ENCODE results near the gene PPIL6.

Gene PPIL6

GRCh38 chr6:109449064-109449794 is 8.8 kb upstream of the PPIL6 start:
- no peak for DNase-seq

GRCh38 chr6:109448615-109449014 is 8.2 kb upstream of the PPIL6 start:
- DNase-seq, result no peak

- no peak for DNase-seq
These were observed 7.6 kb upstream of the PPIL6 start for GRCh38 chr6:109447878-109448555.

- no peak for DNase-seq
These were observed 6.7 kb upstream of the PPIL6 start for GRCh38 chr6:109447087-109447486.

- DNase-seq, result no peak
These were observed 6.1 kb upstream of the PPIL6 start for GRCh38 chr6:109446541-109446940.

GRCh38 chr6:109446072-109446471 is 5.6 kb upstream of the PPIL6 start:
- DNase-seq, result no peak

- no peak for DNase-seq
These were observed 5.0 kb upstream of the PPIL6 start for GRCh38 chr6:109445382-109445781.

- no peak for DNase-seq
These were observed 3.1 kb upstream of the PPIL6 start for GRCh38 chr6:109443425-109443950.

- DNase-seq, result no peak
These were observed 2.0 kb upstream of the PPIL6 start for GRCh38 chr6:109442393-109442924.

GRCh38 chr6:109441069-109441816 is 815 bp upstream of the PPIL6 start:
- DNase-seq, result peak; percentile 30

- no peak for DNase-seq
These were observed 4.4 kb downstream of the PPIL6 start for GRCh38 chr6:109436041-109436440.

- no peak for DNase-seq
These were observed 6.0 kb downstream of the PPIL6 start for GRCh38 chr6:109434456-109434855.

- DNase-seq, result no peak
These were observed 10.9 kb downstream of the PPIL6 start for GRCh38 chr6:109429496-109429895.

- no peak for DNase-seq
These were observed 11.4 kb downstream of the PPIL6 start for GRCh38 chr6:109428889-109429477.

- no peak for DNase-seq
These were observed 15.5 kb downstream of the PPIL6 start for GRCh38 chr6:109424946-109425345.

GRCh38 chr6:109421184-109421583 is 19.2 kb downstream of the PPIL6 start:
- no peak for DNase-seq

GRCh38 chr6:109420751-109421150 is 19.7 kb downstream of the PPIL6 start:
- no peak for DNase-seq

GRCh38 chr6:109417646-109418045 is 22.8 kb downstream of the PPIL6 start:
- no peak for DNase-seq

- no peak for DNase-seq
These were observed 29.4 kb downstream of the PPIL6 start for GRCh38 chr6:109411034-109411433.

- no peak for DNase-seq
These were observed 34.2 kb downstream of the PPIL6 start for GRCh38 chr6:109406196-109406595.

GRCh38 chr6:109397020-109397419 is 43.4 kb downstream of the PPIL6 start:
- no peak for DNase-seq

GRCh38 chr6:109396046-109396718 is 44.2 kb downstream of the PPIL6 start:
- DNase-seq, result no peak
